GM21619 (cell line): ENCODE data around the gene ATP8B3.
"Not testable (repeated sequence)": the region's sequence is repeated elsewhere in the genome, so short reads cannot be mapped to it uniquely, and the experiment has no call there.

Source experiments
- ATAC-seq: cut with Tn5 transposase; IDR thresholded peaks from one replicate; pipeline ENCODE4 v1.9.1; 2021; ENCODE audit not compliant: unreplicated experiment

Gene ATP8B3

DNA sequence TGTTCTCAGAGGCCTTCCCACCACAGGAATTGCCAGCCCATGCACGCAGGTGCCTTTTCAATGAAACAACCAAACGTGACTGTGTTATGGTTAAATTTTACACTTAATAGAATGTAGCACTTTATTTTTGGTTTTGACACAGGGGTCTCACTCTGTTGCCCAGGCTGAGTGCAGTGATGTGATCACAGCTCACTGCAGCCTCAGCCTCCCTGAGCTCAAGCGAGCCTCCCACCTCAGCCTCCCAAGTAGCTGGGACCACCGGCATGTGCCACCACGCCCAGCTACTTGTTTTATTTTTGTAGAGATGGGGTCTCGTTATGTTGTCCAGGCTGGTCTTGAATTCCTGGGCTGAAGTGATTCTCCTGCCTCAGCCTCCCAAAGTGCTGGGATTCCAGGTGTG, 7.2 kb downstream of the ATP8B3 start:
- ATAC-seq = no peak

DNA sequence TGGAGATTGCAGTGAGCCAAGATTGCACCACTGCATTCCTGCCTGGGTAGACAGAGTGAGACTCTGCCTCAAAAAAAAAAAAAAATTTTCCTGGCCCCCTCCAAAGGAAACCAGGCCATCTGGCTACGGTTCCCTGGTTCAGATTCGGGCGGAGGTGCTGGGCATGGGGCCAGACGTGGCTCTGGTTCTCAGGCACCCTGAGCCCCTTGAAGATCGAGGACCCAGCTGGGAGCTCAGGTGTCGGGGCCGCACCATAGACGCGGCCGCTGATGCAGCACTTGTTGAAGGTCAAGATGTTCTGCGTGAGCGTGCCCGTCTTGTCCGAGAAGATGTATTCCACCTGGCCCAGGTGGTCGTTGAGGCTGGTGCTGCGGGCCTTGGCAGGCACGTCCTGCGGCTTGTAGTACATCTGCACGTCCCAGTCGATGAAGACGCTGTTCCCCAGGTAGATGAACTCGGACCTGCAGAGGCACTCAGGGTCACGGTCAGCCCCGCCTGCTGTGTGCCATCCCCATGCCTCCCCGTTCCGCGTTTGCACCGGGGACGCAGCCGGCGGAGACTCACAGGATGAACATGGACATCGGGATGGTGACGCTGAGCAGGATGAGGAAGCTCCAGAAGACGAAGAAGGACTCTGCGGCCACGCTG, 12.3 kb downstream of the ATP8B3 start:
- ATAC-seq = no peak

DNA sequence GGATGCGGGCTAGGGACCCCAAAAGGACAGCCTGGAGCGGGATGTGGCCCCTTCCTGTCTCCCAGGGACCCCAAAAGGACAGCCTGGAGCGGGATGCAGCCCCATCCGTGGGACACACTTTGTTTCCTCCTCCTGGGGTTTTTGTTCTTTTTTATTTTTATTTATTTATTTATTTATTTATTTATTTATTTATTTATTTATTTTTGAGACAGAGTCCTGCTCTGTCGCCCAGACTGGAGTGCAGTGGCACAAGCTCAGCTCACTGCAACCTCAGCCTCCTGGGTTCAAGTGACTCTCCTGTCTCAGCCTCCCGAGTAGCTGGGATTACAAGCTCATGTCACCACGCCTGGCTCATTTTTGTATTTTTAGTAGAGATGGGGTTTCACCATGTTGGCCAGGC, 14.8 kb downstream of the ATP8B3 start:
- ATAC-seq = not testable (repeated sequence)

DNA sequence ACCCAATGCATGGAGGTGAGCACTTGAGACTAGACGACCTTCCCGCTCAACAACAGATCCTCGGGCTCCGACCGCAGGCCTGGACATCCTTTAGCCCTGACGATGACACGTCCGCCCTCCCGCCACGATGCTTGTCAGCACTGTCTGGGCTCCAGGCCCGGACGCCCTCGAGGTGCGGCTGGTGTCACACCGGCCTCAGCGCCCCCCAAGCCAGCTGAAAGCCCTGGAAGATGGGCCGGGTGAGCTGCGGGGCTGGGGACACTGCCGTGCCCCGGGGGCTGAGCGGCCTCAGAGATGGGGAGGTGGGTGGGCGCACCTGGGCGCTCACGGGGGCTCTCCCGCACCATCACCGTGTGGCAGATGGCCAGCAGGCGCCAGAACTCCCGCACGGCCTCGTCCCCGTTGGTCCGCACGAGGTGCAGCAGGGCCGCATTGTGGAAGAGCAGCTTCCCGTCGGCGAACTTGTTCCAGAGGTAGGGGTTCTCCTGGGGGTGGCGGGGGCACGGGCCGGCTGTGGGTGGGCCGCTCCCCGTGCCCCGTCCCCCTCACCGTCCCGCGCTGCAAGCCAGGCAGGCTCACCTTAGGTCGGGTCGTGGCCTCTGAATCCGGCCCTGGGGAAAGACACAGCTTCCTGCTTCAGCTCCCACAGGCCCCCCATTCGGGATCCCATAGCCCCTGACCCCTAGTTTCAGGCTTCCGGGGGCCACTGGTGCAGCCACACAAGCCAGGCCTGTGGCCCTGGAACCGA, 15.5 kb downstream of the ATP8B3 start:
- no peak for ATAC-seq

DNA sequence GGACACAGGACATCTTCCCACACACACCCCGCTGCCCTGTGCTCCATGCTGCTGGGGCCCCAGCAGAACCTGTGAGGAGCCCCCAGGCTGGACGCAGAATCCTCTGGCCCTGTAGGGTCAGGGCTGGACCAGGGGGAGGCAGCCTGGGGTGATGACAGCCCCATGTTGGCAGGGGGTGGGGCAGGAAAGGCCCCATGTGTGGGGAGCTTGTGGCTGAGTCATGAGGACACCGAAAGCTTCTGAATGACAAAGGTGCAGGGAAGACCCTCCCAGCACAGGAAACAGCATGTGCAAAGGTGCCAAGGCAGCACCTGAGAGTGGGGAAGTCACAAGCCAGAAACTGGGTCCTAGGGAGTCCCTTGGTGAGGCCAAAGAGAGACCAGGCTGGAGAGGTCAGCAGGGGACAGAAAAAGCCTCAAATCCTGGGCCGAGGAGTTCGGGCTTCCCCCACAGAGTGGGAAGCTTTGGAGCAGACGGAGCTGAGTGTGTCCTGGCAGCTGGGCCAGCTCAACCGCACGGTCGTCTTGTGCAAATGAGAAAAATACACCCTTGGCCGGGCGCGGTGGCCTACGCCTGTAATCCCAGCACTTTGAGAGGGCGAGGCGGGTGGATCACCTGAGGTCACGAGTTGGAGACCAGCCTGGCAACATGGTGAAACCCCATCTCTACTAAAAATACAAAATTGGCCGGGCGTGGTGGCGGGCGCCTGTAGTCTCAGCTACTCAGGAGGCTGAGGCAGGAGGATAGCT, 17.5 kb downstream of the ATP8B3 start:
- ATAC-seq = no peak

DNA sequence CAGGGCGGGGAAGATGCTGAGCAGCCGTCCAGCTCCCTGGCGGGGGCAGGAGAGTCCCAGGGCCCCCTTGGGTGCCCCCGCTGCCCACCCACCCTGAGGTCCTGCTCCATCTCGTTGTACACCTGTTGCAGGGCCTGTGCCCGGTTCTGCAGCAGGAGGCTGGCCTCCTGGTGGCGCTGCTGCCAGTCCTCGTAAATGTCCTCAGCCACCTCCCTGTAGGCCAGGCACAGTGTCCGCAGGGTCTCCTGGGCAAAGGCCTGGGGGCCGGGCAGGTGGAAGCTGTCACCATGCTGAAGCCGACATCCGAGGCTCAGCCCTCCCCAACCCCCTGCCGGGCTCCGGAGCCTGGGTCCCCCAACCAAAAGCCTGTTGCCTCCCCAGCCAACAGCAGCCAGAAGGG, 20.2 kb downstream of the ATP8B3 start:
- ATAC-seq = no peak

DNA sequence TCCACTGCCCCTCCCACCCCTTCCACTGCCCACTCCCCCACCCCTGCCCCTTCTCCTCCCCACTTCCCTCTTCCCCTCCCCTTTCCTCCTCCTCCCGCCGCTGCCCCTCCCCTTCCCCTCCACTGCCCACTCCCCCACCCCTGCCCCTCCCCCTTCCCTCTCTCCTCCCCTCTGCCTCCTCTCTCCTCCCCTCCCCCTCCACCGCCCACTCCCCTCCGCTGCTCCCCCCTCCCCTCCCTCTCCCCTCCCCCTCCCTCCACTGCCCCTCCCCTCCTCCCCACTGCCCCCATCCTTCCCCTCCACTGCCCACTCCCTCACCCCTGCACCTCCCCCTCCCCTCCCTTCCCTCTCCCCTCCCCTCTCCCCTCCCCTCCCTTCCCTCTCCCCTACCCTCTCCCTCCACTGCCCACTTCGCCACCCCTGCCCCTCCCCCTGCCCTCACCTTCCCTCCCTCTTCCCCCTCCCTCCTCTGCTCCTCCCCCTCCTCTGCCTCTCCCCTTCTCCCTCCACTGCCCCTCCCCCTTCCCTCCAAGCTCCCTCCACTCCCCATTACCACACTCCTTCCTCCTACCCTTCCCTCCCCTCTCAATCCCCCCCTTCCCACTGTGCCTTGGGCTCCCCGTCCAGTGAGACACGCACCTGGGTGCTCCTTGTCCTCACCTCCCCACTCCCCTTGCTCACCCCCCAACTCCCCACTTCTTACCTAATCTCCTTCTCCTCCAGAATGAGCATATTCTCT, 21.9 kb downstream of the ATP8B3 start:
- no peak for ATAC-seq

DNA sequence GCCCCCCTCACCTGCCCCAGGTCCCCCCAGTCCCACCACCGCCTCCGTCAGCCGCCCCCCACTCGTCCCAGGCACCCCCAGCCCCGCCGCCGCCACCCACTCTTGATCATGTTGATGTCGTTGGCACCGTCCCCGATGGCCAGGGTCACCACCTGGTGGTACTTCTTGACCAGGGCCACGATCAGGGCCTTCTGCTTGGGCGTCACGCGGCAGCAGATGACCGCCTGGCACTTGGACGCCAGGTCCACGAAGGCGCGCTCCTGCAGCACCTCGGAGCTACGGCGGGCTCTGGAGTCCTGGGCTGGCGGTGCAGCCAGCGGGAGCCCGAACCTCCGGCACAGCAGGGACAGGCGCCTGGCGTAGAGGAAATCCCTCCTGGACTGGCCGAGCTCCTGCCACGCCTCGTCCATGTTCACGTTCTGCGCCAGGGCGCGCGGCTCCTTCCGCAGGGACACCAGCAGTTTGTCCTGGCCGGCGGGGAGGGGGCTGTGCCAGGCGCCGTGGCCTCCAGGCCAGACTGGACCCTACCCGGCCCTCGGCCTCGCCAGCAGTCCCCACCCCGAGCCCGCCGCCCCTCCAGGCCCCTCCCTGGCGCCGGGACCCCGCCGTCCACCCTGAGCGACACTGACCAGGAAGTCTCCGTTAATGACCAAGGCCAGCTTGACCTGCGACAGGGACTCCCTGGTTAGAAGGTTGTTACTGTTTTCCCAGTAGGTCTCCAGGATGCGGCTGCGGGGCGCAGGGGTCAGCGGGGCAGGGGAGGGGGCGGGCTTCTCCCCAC, 22.6 kb downstream of the ATP8B3 start:
- no peak for ATAC-seq

DNA sequence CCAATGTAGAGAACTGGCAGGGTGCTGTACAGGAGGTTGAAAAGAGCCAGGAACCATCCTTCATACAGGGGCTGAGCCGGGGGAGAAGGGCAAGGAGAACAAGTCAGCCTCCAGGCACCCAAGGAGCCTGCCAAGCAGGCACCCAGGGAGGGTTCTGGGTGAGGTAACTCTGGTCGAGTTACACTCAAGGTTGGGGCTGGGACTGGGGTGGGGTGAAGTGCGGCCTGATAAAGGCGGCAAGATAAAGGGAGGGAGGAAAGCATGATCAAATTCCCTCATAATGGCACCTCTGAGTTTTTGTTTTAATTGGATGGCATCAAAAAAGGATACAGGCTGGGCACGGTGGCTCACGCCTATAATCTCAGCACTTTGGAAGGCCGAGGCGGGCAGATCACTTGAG, 25.0 kb downstream of the ATP8B3 start:
- no peak for ATAC-seq

DNA sequence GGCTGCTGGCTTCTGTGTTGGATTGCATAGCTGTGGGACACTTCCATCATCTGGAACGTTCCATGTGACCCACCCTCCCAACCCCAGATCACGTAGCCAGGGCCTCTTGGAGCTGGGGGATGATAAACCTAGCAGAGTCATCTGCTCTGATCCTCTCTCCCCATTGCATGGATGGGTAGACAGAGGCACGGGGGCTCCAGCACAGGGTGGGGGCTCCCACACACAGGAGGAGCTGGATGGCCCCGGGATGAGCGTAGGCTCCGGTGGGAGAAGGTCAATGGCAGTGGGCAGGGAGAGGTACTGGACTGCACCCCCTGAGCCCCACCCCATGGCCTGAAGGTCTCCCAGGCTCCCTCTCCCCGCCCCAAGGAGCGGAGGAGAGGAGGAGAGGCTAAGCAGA, 25.4 kb downstream of the ATP8B3 start:
- no peak for ATAC-seq

DNA sequence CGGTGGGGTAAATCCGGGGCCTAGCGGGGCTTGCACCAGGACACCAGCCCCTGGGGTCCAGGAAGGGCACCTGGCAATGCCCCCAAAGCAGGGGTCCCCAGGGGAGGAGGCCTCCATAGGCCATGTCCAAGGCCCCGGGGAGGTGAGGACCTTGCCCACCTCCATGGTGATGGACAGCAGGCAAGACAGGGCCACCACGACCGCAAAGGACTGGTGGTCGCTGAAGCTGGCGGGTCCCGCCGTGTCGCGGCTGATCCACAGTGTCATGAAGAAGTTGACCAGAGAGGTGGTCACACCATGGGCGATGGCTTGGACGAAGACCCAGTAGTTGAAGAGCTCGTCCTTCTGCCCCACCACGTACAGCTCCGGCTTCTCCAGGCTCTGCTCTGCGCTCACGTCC, 26.8 kb downstream of the ATP8B3 start:
- ATAC-seq = no peak

DNA sequence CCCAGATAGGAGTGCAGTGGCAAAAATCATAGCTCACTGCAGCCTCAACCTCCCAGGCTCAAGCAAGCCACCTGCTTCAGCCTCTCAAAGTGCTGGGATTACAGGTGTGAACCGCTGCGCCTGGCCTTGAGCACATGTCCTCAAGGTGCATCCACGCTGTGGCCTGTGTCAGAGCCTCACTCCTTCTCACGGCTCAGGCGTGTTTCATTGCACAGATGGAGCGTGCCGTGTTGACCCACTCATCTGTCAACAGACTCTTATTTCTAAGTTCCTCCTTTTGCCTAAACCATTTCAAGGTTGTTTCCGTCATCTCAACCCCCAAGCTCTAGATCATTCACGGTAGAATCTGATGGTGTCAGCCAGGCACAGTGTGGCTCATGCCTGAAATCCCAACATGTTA, 28.2 kb downstream of the ATP8B3 start:
- ATAC-seq = no peak

DNA sequence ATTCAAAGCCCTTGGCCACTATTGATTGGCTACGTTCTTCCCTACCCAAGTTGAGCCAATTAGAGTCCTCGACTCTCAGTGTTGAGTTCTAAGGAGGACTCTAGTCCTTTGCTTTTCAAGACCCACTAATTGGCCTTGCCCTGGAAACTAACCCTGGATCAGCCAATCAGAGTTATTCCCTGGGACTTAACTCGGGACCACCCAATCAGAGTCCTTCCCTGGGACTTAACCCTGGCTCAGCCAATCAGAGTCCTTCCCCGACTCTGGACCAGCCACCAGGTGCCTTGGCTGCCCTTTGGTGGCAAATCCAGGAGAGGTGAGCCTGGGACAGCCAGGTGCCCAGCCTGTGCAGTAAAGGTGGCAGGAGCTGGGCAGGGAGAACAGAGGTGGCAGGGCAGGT, 28.7 kb downstream of the ATP8B3 start:
- no peak for ATAC-seq

DNA sequence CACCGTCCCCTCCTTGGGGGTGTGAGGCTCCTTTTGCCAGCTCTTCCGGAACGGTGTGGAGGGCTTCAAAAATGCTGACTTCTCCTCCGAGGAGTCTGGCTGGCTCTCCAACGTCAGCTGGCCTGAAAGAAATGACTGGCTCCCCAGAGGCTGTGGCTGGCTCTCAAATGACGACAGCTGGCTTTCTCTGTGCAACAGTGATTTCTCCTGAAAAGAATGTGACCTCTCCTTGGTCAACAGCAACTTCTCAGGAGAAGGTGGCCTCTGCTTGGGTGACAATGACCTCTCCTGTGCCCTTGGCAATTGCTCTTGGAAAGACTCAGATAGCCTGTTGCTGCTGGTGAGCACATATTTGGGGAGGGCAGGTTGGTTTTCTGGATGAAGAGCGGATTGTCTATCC, 29.6 kb downstream of the ATP8B3 start:
- no peak for ATAC-seq

DNA sequence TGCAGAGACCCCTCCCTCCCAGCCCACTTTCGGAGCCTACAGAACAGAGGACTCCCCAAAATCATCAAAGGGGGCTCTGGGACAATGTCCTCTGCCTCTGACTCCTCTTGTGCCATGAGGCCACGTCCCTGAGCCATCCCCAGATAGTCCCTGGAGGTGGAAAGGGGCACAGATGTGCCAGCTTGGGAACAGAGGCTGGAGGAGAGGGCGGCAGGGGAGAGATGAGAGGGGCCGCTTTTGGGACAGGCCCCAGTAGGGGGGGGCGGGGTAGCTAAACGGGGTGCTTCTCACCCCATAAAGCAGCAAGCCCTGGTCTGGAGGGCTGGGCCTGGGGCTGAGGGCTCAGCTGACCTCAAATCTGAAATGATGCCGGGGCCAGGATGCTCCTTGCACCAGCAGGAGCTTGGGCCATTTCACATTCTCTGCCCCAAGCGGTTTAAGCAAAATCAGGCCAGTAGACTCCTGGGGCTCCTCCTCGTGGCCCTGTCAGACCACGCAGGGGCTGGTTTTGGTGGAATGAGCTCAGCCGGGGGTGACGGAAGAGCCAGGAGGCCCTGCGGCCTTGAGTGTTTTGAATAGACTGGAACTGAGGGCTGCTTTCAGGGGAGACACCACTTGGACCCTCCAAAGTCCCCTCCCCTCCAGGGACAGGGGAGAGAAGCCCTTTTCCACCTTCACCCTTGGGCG, 31.7 kb downstream of the ATP8B3 start:
- no peak for ATAC-seq

DNA sequence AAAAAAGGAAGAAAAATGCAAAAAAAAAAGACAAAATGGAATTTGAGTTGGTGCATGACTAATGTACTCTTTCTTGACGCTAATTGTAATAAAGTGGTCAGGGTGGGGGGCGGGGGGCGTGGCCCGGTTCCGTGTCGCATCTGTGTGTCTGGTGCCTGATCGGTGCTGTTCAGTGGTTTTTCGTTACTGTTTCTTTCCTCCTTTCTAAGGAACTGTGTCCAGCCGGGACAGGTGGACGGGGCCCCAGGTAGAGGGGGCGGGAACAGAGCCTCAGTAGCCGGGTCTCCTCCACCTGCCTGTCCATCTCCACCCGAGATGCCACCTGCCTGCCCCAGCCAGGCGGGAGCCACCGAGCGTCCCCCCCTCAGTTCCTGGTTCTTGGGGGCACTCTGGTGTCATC, 32.5 kb downstream of the ATP8B3 start:
- ATAC-seq = no peak

DNA sequence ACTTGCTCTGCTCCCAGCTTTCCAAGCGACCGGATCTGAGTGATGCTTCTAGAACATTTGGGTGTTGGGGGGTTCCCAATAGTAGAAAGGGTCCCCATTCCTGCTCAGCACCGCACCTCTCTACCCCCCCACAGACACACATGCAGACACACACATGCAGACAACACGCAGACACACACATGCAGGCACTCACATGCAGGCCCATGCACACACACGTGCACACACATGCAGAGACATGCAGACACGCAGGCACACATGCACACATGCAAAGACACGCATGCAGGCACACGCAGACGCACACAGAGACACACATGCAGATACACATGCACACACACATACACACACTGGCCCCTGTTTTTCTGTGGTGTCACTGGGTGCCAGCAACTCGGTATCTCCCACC, 34.9 kb downstream of the ATP8B3 start:
- ATAC-seq = no peak

DNA sequence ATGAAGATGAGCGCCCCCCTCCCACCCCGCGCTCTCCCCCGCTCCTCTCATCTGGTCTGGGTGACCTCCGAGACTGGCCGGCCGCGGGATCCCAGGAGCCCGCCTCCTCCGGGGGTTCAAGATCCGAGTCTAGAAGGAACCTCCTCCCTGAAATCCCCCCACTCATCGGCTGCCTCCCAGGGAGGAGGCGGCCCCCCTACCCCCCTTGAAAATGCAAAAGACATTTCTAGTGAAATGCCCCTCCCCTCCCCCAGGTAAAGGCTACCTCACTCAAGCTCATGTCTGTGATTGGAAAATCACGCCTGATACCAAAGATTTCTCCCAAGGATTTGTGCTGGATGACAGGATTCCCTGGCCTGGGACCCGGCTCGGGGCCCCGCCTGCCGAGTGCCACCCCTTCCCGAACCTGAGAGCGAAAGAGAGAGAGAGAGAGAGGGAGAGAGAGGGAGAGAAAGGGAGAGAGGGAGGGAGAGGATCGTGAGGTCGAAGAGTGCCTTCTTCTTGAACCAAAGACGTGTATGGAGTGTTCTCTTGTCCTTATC, 35.4 kb downstream of the ATP8B3 start:
- no peak for ATAC-seq

DNA sequence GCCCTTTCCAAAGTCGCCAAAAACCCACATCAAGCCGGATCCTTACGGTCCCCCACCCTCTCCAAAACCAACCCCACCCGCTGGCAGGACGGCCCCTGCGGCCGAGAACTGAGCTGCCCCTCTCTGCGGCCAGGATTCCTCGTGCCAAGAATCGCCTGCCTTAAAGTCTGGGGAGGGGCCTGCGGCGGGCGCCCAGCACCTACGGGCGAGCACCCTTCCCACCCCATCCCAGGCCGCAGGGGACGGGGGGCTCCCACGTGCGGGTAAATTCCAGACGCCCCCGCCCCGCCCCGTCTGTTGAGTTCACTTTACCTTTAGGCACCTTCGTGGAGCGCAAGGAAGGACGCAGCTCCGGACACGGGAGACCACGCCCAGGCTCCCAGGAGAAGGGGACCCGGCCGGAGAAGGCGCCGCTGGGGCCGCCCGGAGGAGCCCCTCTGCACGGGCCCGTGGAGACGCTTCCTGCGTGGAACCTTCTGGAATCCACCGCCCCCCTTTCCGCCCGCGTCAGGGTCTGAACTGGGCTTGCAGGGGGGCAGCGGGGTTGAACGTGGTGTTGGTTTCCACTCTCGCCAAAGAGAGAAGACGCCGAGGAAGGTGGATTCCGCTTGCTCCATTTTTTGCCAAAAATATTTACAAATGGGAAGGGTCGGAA, 36.0 kb downstream of the ATP8B3 start:
- no peak for ATAC-seq
